HepG2 (cell line): ENCODE data around the gene KIAA0232. TPM values are rescaled to one million over a fixed set of nuclear protein-coding genes. Genes with fewer than 3 reads are reported as not detected.
A peak's percentile ranks its signal among the peaks of the same experiment; 100 is the strongest.

Source experiments
- IRX3 ChIP-seq: sonication (generic); formaldehyde crosslinking; IDR thresholded peaks from 2 replicates; pipeline ENCODE4 v1.8.1; 2023; ENCODE audit warnings: mild to moderate bottlenecking, low read depth, missing genetic modification reagents, borderline replicate concordance
- KDM5A ChIP-seq: fragments of 200-600 bp; sonication (generic); IDR thresholded peaks from 2 replicates; pipeline ENCODE4 v1.7.0; 2018; ENCODE audit warnings: antibody characterized with exemption, mild to moderate bottlenecking, low read length, borderline replicate concordance
- LRRFIP1 ChIP-seq: sonication (generic); formaldehyde crosslinking; conservative IDR thresholded peaks from 2 replicates; pipeline ENCODE4 v1.4.0; 2020; ENCODE audit warnings: missing genetic modification reagents
- MLXIP ChIP-seq: sonication (generic); formaldehyde crosslinking; IDR thresholded peaks from 2 replicates; pipeline ENCODE4 v1.9.0; 2021; ENCODE audit warnings: missing genetic modification reagents, borderline replicate concordance
- PHF5A ChIP-seq: IDR thresholded peaks from one replicate; pipeline ENCODE4 v1.6.1; 2018; ENCODE audit warnings: low read depth, missing genetic modification reagents; ENCODE audit not compliant: unreplicated experiment
- PRDM10 ChIP-seq: sonication (generic); formaldehyde crosslinking; IDR thresholded peaks from 2 replicates; pipeline ENCODE4 v1.4.0; 2020; ENCODE audit warnings: low read depth, missing genetic modification reagents
- RFXAP ChIP-seq: sonication (generic); formaldehyde crosslinking; IDR thresholded peaks from 2 replicates; pipeline ENCODE4 v1.4.0; 2020; ENCODE audit warnings: missing genetic modification reagents, borderline replicate concordance
- SRF ChIP-seq: IDR thresholded peaks from 2 replicates; pipeline ENCODE4 v1.6.1; 2011; ENCODE audit warnings: mild to moderate bottlenecking, low read depth, low read length, moderate library complexity
- TCF7 ChIP-seq: sonication (generic); IDR thresholded peaks from 2 replicates; pipeline ENCODE4 v1.6.1; 2016; ENCODE audit warnings: antibody characterized with exemption, low read depth
- TRAFD1 ChIP-seq: sonication (generic); formaldehyde crosslinking; IDR thresholded peaks from 2 replicates; pipeline ENCODE4 v1.5.1; 2020; ENCODE audit warnings: missing genetic modification reagents, mild to moderate bottlenecking, borderline replicate concordance
- XBP1 ChIP-seq: sonication (generic); formaldehyde crosslinking; IDR thresholded peaks from 2 replicates; pipeline ENCODE4 v1.5.0; 2020; ENCODE audit warnings: missing genetic modification reagents
- ZBTB38 ChIP-seq: sonication (generic); formaldehyde crosslinking; IDR thresholded peaks from 2 replicates; pipeline ENCODE4 v1.5.1; 2020; ENCODE audit warnings: mild to moderate bottlenecking, missing genetic modification reagents
- ZNF121 ChIP-seq: sonication (generic); formaldehyde crosslinking; IDR thresholded peaks from 2 replicates; pipeline ENCODE4 v1.5.0; 2020; ENCODE audit warnings: mild to moderate bottlenecking, missing genetic modification reagents
- ZNF20 ChIP-seq: sonication (generic); formaldehyde crosslinking; IDR thresholded peaks from 2 replicates; pipeline ENCODE4 v1.4.0; 2020; ENCODE audit warnings: mild to moderate bottlenecking, moderate library complexity, missing genetic modification reagents
- ZNF451 ChIP-seq: sonication (generic); formaldehyde crosslinking; IDR thresholded peaks from 2 replicates; pipeline ENCODE4 v1.5.0; 2020; ENCODE audit warnings: mild to moderate bottlenecking, missing genetic modification reagents
- ZNF891 ChIP-seq: sonication (generic); formaldehyde crosslinking; IDR thresholded peaks from 2 replicates; pipeline ENCODE4 v1.5.0; 2020; ENCODE audit warnings: mild to moderate bottlenecking, missing genetic modification reagents
- polyA plus RNA-seq, 8 experiments: library from polyadenylated mRNA; depleted of rRNA in 3 of 8; stranded (reverse) in 7 of 8; unstranded in 1 of 8; fragments of >200 nt; fragmentation: Illumina TruSeq in 4 of 8; extraction: Trizol in 4 of 8; gene quantifications; 2 replicates each; pipeline versions ENCODE4 v1.2.1 to v1.2.3, GENCODE V29; 2011 to 2016; ENCODE audit warnings: low read depth in 4 of 8, missing spikeins in 1 of 8, mixed read lengths in 1 of 8; ENCODE audit not compliant: insufficient read depth in 1 of 8
- total RNA-seq, 5 experiments: library from RNA; depleted of rRNA; stranded (reverse); fragments of >200 nt; fragmentation: Illumina TruSeq; extraction: Trizol; gene quantifications; 2 replicates each; pipeline ENCODE4 v1.2.3, GENCODE V29; 2016; ENCODE audit warnings: low read depth in 1 of 5

KIAA0232 gene
- total and polyA plus RNA-seq, 2 of the 13 experiments (the other 11 are each of a cell fraction or from before 2014, with no cell fraction given), result 7.8 to 17.1 TPM

GRCh38 chr4:6749340-6750171 lies 33.0 kb upstream of the KIAA0232 start (continued):
- TF ChIP-seq MLXIP (CRISPR knock-in tag), result peak; percentile 32; the same call in 1 of the 2 replicates
- no peak for TF ChIP-seq ZNF20 (CRISPR knock-in tag)
- no peak for TF ChIP-seq XBP1 (CRISPR knock-in tag)
- peak; percentile 66; the same call in 1 of the 2 replicates for TF ChIP-seq ZNF451 (CRISPR knock-in tag)
- no peak for TF ChIP-seq IRX3 (CRISPR knock-in tag)
- TF ChIP-seq PHF5A (CRISPR knock-in tag), result no peak
- TF ChIP-seq SRF, result no peak
- TF ChIP-seq TRAFD1, result peak; percentile 99
- no peak for TF ChIP-seq TCF7
- TF ChIP-seq ZNF891, result no peak
- peak; percentile 84 for TF ChIP-seq ZNF121 (CRISPR knock-in tag)
- peak; percentile 70; the same call in 1 of the 2 replicates for TF ChIP-seq PRDM10 (CRISPR knock-in tag)
- TF ChIP-seq KDM5A, result no peak
- peak; percentile 83 for TF ChIP-seq RFXAP (CRISPR knock-in tag)
- TF ChIP-seq LRRFIP1 (CRISPR knock-in tag), result no peak
- peak; percentile 82; the same call in 1 of the 2 replicates for TF ChIP-seq ZBTB38 (CRISPR knock-in tag)
